LNCaP clone FGC (cell line): ENCODE measurements around the gene CEPT1.
"Not testable (repeated sequence)": the region's sequence is repeated elsewhere in the genome, so short reads cannot be mapped to it uniquely, and the experiment has no call there.

ENCODE experiments used
- DNase-seq: peaks from one replicate; pipeline ENCODE4 v3.0.0-alpha.2; 2011; ENCODE audit warnings: low read depth
- H3K4me3 ChIP-seq: 2 replicates; pipeline ENCODE4 v1.5.1; 2011; ENCODE audit warnings: mild to moderate bottlenecking, low read depth, low read length, control low read depth
- CTCF ChIP-seq: IDR thresholded peaks from 2 replicates; pipeline ENCODE4 v1.5.1; 2012; ENCODE audit warnings: mild to moderate bottlenecking; ENCODE audit not compliant: control insufficient read depth, insufficient read depth; ENCODE audit errors: extremely low read depth

CEPT1 gene

DNA sequence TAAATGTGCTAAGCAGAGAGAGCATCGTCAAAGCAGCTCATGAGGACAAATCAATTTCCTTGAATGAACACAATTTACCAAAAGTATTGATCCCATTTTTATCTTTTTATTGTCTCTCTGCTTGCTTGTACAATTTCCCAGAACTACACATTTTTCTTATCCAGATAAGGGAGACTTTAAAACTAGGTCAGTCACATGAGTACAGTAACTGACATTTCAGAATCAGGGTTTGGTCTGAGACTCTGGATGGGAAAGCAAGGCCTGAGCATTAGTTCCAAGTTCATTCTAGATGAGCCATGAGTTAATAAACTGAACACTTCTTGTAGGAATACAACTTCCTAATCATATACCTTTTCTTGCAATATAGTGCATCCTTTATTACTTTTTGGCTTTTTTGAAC lies 71.9 kb downstream of the CEPT1 start:
- H3K4me3 ChIP-seq = no peak overlapping the region
- DNase-seq = no peak
- no peak for TF ChIP-seq CTCF

DNA sequence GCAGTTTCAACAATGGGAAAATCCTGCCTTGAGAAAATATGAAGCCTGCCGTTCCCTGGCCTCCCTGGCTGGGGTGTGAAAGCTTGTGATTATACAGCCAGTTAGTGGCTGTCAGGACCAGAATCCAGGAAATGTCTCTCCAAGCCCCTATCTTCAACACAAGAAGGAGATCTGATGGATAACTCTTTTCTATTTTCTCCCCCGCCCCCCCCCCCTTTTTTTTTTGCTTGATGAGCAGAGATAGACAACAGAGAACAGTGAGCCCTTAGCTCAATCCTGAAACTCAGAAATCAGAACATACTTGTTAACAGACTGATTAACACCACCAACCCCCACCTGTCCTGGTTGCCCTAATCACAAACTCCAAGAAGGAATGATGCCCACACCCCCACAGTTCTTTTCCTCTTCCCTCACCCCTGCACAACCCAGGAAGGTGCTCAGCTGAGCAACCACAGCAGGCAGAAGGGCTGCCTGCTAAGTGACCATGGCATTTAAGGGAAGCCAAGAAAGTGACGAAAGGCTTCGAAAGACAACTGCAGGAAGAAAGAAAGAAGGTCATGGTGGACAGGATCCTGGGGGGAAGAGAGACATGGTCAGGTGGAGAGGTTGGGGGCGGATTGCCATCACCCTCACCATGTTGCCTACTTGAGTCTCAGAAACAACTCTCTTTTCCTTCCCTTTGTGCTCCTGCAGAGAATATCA lies 72.8 kb downstream of the CEPT1 start:
- no peak overlapping the region for H3K4me3 ChIP-seq
- no peak for DNase-seq
- TF ChIP-seq CTCF = no peak

- H3K4me3 ChIP-seq = no peak overlapping the region
- no peak for TF ChIP-seq CTCF
- DNase-seq = no peak
These were observed 73.4 kb downstream of the CEPT1 start for GRCh38 chr1:111213412-111213811.

DNA sequence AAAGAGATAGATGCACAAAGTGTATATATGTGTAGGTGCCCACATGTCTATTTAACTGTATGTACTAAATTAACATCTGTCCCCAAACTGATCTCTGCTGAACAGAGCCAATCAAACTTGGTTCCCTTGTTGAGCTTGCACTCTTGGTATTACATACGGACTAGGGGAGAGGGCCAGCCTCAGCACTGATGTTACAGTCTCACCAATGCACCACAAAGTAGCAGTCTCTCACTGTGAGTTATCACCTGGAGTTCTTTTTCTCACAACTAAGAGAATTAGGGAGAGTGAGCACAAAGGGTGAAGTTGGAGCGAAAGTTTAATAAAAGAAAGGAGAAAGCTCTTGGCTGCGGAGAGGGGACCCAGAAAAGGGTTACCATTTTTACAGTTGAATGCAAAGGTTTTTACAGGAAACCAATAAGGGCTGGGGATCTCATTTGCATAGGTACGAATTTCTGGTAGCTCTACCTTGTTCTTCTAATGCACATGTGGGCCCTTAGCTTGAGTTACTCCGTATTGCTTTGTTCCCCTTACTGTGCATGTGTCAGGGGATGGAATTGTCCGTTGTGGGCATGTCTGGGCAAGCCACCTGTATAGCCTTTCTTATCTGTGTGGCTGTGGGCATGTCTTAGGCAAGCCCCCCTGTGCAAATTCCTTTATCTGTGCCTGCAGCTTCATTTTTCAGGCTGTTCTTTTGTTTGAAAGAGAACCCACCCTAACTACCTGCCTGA lies 74.2 kb downstream of the CEPT1 start:
- no peak for TF ChIP-seq CTCF
- DNase-seq = no peak
- no peak overlapping the region for H3K4me3 ChIP-seq

DNA sequence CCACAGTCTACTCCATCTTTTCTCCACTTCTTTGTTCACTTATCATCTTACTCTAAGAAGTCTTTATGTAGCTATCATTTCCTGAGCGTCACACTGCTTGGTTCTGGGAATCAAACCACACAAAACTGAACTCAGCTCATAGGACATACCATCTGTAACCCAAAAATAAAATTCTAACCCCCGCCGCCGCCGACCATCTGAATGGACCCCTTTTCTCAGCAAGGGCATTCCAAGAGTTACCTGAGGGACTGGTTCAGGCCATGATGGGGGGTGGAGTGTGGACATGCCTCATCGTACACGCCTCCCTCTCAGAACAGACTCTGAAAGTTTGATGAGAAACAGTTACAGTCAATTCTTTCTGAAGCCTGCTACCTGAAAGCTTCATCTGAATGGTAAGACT lies 74.9 kb downstream of the CEPT1 start:
- DNase-seq = no peak
- no peak overlapping the region for H3K4me3 ChIP-seq
- no peak for TF ChIP-seq CTCF

GRCh38 chr1:111215285-111215684 lies 75.3 kb downstream of the CEPT1 start:
- DNase-seq, H3K4me3 ChIP-seq: not testable (repeated sequence)

- TF ChIP-seq CTCF = no peak
- no peak overlapping the region for H3K4me3 ChIP-seq
- no peak for DNase-seq
These were observed 76.7 kb downstream of the CEPT1 start for GRCh38 chr1:111216751-111217150.
